GM10248 (cell line): ENCODE data around the gene MPI.

ENCODE experiments used
- CTCF ChIA-PET: fragments of 300-600 bp; sonication (Branson Sonifier 250); formaldehyde crosslinking; extraction: SDS; loops from one replicate; lab custom pipeline; 2021; ENCODE audit warnings: antibody characterized with exemption; lab: Yijun Ruan, JAX
- POLR2A ChIA-PET: fragments of 350-650 bp; sonication (Branson Sonifier 250); formaldehyde crosslinking; extraction: SDS; loops from one replicate; lab custom pipeline; 2020; ENCODE audit warnings: antibody characterized with exemption; lab: Yijun Ruan, JAX
- DNase-seq: peaks from one replicate; pipeline ENCODE4 v3.0.0; 2012; ENCODE audit errors: extremely low spot score
- CTCF ChIP-seq: IDR thresholded peaks from 2 replicates; pipeline ENCODE4 v1.5.1; 2012; ENCODE audit warnings: mild to moderate bottlenecking, low read depth; ENCODE audit errors: extremely low read depth, missing control alignments, control extremely low read depth

Gene MPI

GRCh38 chr15:74902295-74903075 lies 12.6 kb downstream of the MPI start:
- ChIA-PET CTCF (interaction anchor here (0.7 to 8.2 kb wide), 54 partner anchors 10 to 518 kb away, joined by 3 to 131 read pairs (median 5); partner anchors contain the start of genes ARID3B, C15orf39, COX5A and CSK), POLR2A (interaction anchor here (0.5 to 1.2 kb wide), 3 partner anchors 31 to 43 kb away, joined by 3 to 4 read pairs (median 3); no protein-coding TSS in a partner anchor)
- TF ChIP-seq CTCF = no peak
- DNase-seq = no peak

GRCh38 chr15:74903676-74904075 lies 13.8 kb downstream of the MPI start:
- no peak for DNase-seq
- CTCF ChIA-PET = interaction anchor here (1.0 to 8.2 kb wide), 9 partner anchors 9 to 135 kb away, joined by 4 to 131 read pairs (median 7); partner anchors contain the start of genes MPI and SCAMP2
- POLR2A ChIA-PET = interaction anchor here (0.8 kb wide), 1 partner anchor 363 kb away, joined by 6 read pairs; no protein-coding TSS in a partner anchor
- TF ChIP-seq CTCF = no peak

GRCh38 chr15:74904190-74904805 lies 14.5 kb downstream of the MPI start:
- POLR2A ChIA-PET = interaction anchor here (0.8 kb wide), 1 partner anchor 364 kb away, joined by 6 read pairs; no protein-coding TSS in a partner anchor
- CTCF ChIA-PET = interaction anchor here (1.0 to 8.2 kb wide), 9 partner anchors 8 to 135 kb away, joined by 4 to 131 read pairs (median 7); partner anchors contain the start of genes MPI and SCAMP2

GRCh38 chr15:74906067-74906449 lies 16.2 kb downstream of the MPI start:
- DNase-seq = no peak
- CTCF ChIA-PET = interaction anchor here (0.7 to 3.0 kb wide), 11 partner anchors 9 to 137 kb away, joined by 3 to 16 read pairs (median 5); partner anchors contain the start of gene ULK3
- no peak for TF ChIP-seq CTCF
- POLR2A ChIA-PET = interaction anchor here (0.6 to 1.0 kb wide), 3 partner anchors 8 to 232 kb away, joined by 3 read pairs; no protein-coding TSS in a partner anchor

More at GRCh38 chr15:74904190-74904805, 14.5 kb downstream of the MPI start:
- no peak for DNase-seq
- TF ChIP-seq CTCF = no peak

GRCh38 chr15:74906450-74907162 lies 16.8 kb downstream of the MPI start, which contains the start of gene FAM219B:
Gene FAM219B (minus strand): TSS chr15:74906851. CDS start chr15:74906800, 51 bp downstream.
- CTCF ChIA-PET = interaction anchor here (0.7 to 3.0 kb wide), 12 partner anchors 9 to 298 kb away, joined by 3 to 16 read pairs (median 4); partner anchors contain the start of gene ULK3
- TF ChIP-seq CTCF = no peak
- peak; percentile 97 for DNase-seq
- POLR2A ChIA-PET = interaction anchor here (0.6 to 1.0 kb wide), 4 partner anchors 8 to 233 kb away, joined by 3 read pairs; no protein-coding TSS in a partner anchor
